Smooth muscle cell (in vitro differentiated cells): Measurements from ENCODE around the gene OR14I1. TPM values are rescaled to one million over a fixed set of nuclear protein-coding genes. Genes with fewer than 3 reads are reported as not detected.

ENCODE experiments used
- DNase-seq: peaks from one replicate; lab custom pipeline; 2025; ENCODE audit not compliant: unreplicated experiment; lab: John Stamatoyannopoulos, UW
- H2AFZ ChIP-seq: fragments of 200-600 bp; sonication (generic); 2 replicates; pipeline ENCODE4 v1.6.0; 2016; ENCODE audit warnings: antibody characterized with exemption, low read depth, mild to moderate bottlenecking
- H3F3A ChIP-seq: fragments of 200-600 bp; sonication (generic); 2 replicates; pipeline ENCODE4 v1.6.0; 2017; ENCODE audit warnings: antibody characterized with exemption, low read depth
- H3K27ac ChIP-seq: fragments of 200-600 bp; sonication (generic); 2 replicates; pipeline ENCODE4 v1.5.1; 2016; ENCODE audit warnings: low read depth, mild to moderate bottlenecking
- H3K27me3 ChIP-seq: fragments of 200-600 bp; sonication (generic); 2 replicates; pipeline ENCODE4 v1.6.1; 2016; ENCODE audit warnings: low read depth, mild to moderate bottlenecking
- H3K36me3 ChIP-seq: fragments of 200-600 bp; sonication (generic); 2 replicates; pipeline ENCODE4 v1.5.1; 2016; ENCODE audit warnings: low read depth
- H3K4me1 ChIP-seq: fragments of 200-600 bp; sonication (generic); 2 replicates; pipeline ENCODE4 v1.5.1; 2016; ENCODE audit warnings: low read depth
- H3K4me2 ChIP-seq: fragments of 200-600 bp; sonication (generic); 2 replicates; pipeline ENCODE4 v1.6.0; 2016; ENCODE audit warnings: mild to moderate bottlenecking
- H3K4me3 ChIP-seq: fragments of 200-600 bp; sonication (generic); 2 replicates; pipeline ENCODE4 v1.5.1; 2016; ENCODE audit warnings: mild to moderate bottlenecking
- H3K79me2 ChIP-seq: fragments of 200-600 bp; sonication (generic); 2 replicates; pipeline ENCODE4 v1.6.0; 2016; ENCODE audit warnings: low read depth, mild to moderate bottlenecking
- H3K9ac ChIP-seq: fragments of 200-600 bp; sonication (generic); 2 replicates; pipeline ENCODE4 v1.6.0; 2016; ENCODE audit warnings: low read depth
- H3K9me3 ChIP-seq: fragments of 200-600 bp; sonication (generic); replicated peaks from 2 replicates; pipeline ENCODE4 v1.5.1; 2016; ENCODE audit warnings: low read depth
- H4K20me1 ChIP-seq: fragments of 200-600 bp; sonication (generic); 2 replicates; pipeline ENCODE4 v1.6.0; 2016; ENCODE audit warnings: low read depth
- WGBS: methylation state at CpG from one replicate; pipeline ENCODE4 v1.1.7; 2016; ENCODE audit warnings: low lambda C conversion rate; 5-methylcytosine and 5-hydroxymethylcytosine counted together
- polyA plus RNA-seq: library from polyadenylated mRNA; unstranded; fragments of >200 nt; fragmentation: Nextera tagmentation; extraction: Ambion mirVana; gene quantifications from 2 replicates; pipeline ENCODE4 v1.2.1, GENCODE V29; 2016
- total RNA-seq: library from RNA; depleted of rRNA; stranded (reverse); fragments of >200 nt; gene quantifications from 2 replicates; pipeline ENCODE4 v1.2.3, GENCODE V29; 2014
- TF ChIP-seq, protein P1 (sequence below): fragments of 200-600 bp; sonication (generic); IDR thresholded peaks from 2 replicates; pipeline ENCODE4 v1.5.1; 2017; ENCODE audit warnings: borderline replicate concordance, mild to moderate bottlenecking, antibody characterized with exemption; ENCODE audit not compliant: insufficient read depth, poor library complexity, severe bottlenecking

OR14I1 gene
- total and polyA plus RNA-seq, 2 experiments from 2014 or later, result not detected

DNA sequence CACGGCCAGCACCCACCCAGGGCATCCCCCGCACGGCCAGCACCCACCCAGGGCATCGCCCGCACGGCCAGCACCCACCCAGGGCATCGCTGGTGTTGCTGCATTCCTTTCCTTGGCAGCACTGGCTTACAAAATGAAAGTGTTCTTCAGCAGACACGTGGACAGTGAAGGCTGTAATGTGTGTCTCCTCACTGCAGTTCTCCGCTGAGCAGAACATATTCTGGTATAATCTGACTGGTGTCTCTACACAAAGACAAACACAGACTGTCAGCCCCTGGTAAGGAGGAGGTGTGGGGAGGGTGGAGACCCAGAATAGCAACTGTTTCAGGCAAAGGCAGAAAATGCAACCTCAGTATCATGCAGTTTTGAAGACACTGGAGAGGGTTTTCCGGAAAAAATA is 45.6 kb upstream of the OR14I1 start:
- H2AFZ ChIP-seq, result no peak overlapping the region
- TF ChIP-seq, protein P1, sequence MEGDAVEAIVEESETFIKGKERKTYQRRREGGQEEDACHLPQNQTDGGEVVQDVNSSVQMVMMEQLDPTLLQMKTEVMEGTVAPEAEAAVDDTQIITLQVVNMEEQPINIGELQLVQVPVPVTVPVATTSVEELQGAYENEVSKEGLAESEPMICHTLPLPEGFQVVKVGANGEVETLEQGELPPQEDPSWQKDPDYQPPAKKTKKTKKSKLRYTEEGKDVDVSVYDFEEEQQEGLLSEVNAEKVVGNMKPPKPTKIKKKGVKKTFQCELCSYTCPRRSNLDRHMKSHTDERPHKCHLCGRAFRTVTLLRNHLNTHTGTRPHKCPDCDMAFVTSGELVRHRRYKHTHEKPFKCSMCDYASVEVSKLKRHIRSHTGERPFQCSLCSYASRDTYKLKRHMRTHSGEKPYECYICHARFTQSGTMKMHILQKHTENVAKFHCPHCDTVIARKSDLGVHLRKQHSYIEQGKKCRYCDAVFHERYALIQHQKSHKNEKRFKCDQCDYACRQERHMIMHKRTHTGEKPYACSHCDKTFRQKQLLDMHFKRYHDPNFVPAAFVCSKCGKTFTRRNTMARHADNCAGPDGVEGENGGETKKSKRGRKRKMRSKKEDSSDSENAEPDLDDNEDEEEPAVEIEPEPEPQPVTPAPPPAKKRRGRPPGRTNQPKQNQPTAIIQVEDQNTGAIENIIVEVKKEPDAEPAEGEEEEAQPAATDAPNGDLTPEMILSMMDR, result no peak

DNA sequence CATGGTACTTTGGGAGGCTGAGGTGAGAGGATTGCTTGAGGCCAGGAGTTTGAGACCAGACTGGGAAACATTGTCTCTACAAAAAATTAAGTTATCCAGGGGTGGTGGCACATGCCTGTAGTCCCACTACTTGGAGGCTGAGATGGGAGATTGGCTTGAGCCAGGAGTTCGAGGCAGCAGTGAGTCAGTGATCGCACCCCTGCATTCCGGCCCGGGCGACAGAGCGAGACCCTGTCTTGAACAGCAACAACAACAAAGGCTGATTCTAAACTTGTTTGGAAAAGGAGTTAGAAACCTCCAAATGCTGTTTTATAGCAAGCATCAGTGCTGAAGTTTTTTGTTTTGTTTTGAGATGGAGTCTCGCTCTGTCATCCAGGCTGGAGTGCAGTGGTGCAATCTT is 38.3 kb upstream of the OR14I1 start:
- no peaks in the 10 kb centered on the region for H3K27me3 ChIP-seq
- H3K27ac ChIP-seq, result no peak overlapping the region
- 87% methylated on average over 7 of the region's 7 CpGs for WGBS
- no peak overlapping the region for H3K4me2 ChIP-seq
- H2AFZ ChIP-seq, result no peak overlapping the region
- H3F3A ChIP-seq, result no peaks in the 10 kb centered on the region
- no peaks in the 10 kb centered on the region for H3K36me3 ChIP-seq
- no peak overlapping the region for H3K4me3 ChIP-seq
- TF ChIP-seq, protein P1, result no peak
- no peaks in the 10 kb centered on the region for H4K20me1 ChIP-seq
- H3K9me3 ChIP-seq, result peaks cover 6% of the 10 kb centered on the region
- H3K9ac ChIP-seq, result no peak overlapping the region
- H3K79me2 ChIP-seq, result no peaks in the 10 kb centered on the region
- no peaks in the 10 kb centered on the region for H3K4me1 ChIP-seq
- DNase-seq, result no peak

More for the DNA sequence above, 45.6 kb upstream of the OR14I1 start:
- H3K9ac ChIP-seq, result no peak overlapping the region
- H3K4me1 ChIP-seq, result no peaks in the 10 kb centered on the region
- WGBS, result 90% methylated on average over 10 of the region's 10 CpGs
- no peak overlapping the region for H3K4me2 ChIP-seq
- no peaks in the 10 kb centered on the region for H3K27me3 ChIP-seq
- H3F3A ChIP-seq, result no peaks in the 10 kb centered on the region
- no peak for DNase-seq
- H4K20me1 ChIP-seq, result no peaks in the 10 kb centered on the region
- no peak overlapping the region for H3K27ac ChIP-seq
- H3K9me3 ChIP-seq, result no peaks in the 10 kb centered on the region
- H3K79me2 ChIP-seq, result no peaks in the 10 kb centered on the region
- H3K4me3 ChIP-seq, result no peak overlapping the region
- no peaks in the 10 kb centered on the region for H3K36me3 ChIP-seq

DNA sequence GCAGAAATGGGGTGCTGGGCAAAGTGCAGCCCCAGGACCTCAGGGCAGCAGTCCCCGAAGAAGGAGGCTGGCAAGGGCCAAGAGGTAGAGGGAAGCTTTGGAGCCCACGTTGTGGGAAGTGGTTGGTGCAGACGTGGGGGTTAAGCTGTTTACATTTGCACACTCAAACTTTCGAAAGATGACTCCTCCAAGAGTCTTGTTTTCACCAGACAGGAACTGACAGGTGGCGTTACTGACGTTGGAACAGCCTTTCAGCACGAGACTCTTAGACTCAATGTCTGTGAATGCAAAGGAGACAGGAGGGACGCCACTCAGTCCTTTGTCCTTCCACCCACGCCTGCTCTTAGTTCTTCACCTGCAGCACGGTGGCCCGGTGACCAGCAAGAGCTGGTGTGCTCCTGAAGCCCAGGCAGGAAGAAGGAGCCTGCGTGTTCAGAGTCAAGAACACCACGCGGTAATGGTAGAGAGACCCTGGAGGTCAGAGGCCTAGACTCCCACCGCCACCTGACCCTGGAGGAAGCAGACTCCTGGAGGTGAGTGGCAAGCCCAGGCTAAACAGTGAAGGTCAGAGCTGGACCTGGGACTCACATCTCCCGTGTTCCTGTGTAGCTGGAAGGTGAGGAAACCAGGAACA is 37.1 kb upstream of the OR14I1 start:
- Histone ChIP-seq H3K27me3 (no peaks in the 10 kb centered on the region), H4K20me1 (no peaks in the 10 kb centered on the region), H3K79me2 (no peaks in the 10 kb centered on the region), H2AFZ (no peak overlapping the region), H3K4me2 (no peak overlapping the region), H3K4me3 (no peak overlapping the region), H3K9ac (no peak overlapping the region), H3K9me3 (peaks cover 10% of the 10 kb centered on the region), H3K27ac (no peak overlapping the region), H3F3A (no peaks in the 10 kb centered on the region), H3K36me3 (no peaks in the 10 kb centered on the region), H3K4me1 (no peaks in the 10 kb centered on the region)
- TF ChIP-seq, protein P1, result no peak
- 68% methylated on average over 16 of the region's 16 CpGs for WGBS
- no peak for DNase-seq

DNA sequence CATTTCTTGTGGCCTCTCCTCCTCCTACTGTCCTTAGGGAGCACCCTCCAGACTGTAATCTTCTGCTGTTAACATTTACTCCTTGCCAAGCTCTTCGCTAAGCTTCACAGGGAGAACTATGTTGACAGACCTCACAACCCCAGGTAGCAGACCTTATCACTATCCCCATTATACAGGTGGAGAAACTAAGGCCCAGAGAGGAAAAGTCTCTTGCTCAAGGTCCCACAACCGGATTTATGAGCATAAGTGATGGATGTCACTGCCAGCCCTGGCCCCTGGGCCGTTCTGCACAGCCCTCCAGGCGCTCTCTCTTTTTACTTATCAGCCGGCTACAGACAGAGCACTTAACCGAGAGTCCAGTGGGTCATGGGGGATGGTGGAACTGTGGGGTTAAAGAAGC is 34.9 kb upstream of the OR14I1 start:
- Histone ChIP-seq H3K9me3 (peaks cover 16% of the 10 kb centered on the region), H3K9ac (no peak overlapping the region), H3K27ac (no peak overlapping the region), H3K27me3 (no peaks in the 10 kb centered on the region), H2AFZ (no peak overlapping the region), H3F3A (no peaks in the 10 kb centered on the region), H3K36me3 (no peaks in the 10 kb centered on the region), H3K4me1 (no peaks in the 10 kb centered on the region), H4K20me1 (no peaks in the 10 kb centered on the region), H3K79me2 (no peaks in the 10 kb centered on the region), H3K4me2 (no peak overlapping the region), H3K4me3 (no peak overlapping the region)
- 63% methylated on average over 6 of the region's 6 CpGs for WGBS
- DNase-seq, result no peak
- TF ChIP-seq, protein P1, result no peak
